ENCODE results near the gene PCDHGA9. TPM values are rescaled to one million over a fixed set of nuclear protein-coding genes. Genes with fewer than 3 reads are reported as not detected.
"Not testable (repeated sequence)": the region's sequence is repeated elsewhere in the genome, so short reads cannot be mapped to it uniquely, and the experiment has no call there.

The PCDHGA9 gene
- total RNA-seq, 1 experiment from 2014 or later, result 0.15 TPM

- ATAC-seq; POLR2A ChIA-PET; H3K27ac ChIP-seq (ENCODE audit: low read length); H3K4me3 ChIP-seq (ENCODE audit: low read depth in 2 of 2, low read length in 2 of 2); CTCF ChIA-PET; H3K9me3 ChIP-seq (ENCODE audit: control insufficient read depth, insufficient read depth, low read depth, low read length); H3K4me1 ChIP-seq (ENCODE audit: control insufficient read depth, insufficient read depth, low read length); intact Hi-C loops (cut with micrococcal nuclease; ENCODE audit: unreplicated experiment); BruUV-seq (replicated peaks); H3K36me3 ChIP-seq (ENCODE audit: control insufficient read depth, insufficient read depth, low read length); DNase-seq (ENCODE audit: low read depth, low spot score); H3K27me3 ChIP-seq (ENCODE audit: control insufficient read depth, insufficient read depth, low read length); in situ Hi-C loops (cut with HindIII; ENCODE audit: low pct_unique_long_range_greater_than_20kb, low sequenced_read_pairs): not testable (repeated sequence)
- peak; percentile 34 for TF ChIP-seq CTCF (IDR thresholded peaks at IDR 0.05)
Measured at GRCh38 chr5:141407790-141408505, 5.4 kb downstream of the PCDHGA9 start, which contains the start of gene PCDHGB6. Gene PCDHGB6, plus strand, starts transcription at chr5:141408021. Its CDS starts 182 bp downstream, at chr5:141408203.

GRCh38 chr5:141409598-141410306, 7.2 kb downstream of the PCDHGA9 start:
- no peaks in the 10 kb centered on the region for H3K9me3 ChIP-seq (ENCODE audit: control insufficient read depth, insufficient read depth, low read depth, low read length)
- H3K27me3 ChIP-seq (ENCODE audit: control insufficient read depth, insufficient read depth, low read length), result no peaks in the 10 kb centered on the region
- no peak for ATAC-seq
- H3K4me1 ChIP-seq (ENCODE audit: control insufficient read depth, insufficient read depth, low read length), result no peaks in the 10 kb centered on the region
- no peak overlapping the region for H3K4me3 ChIP-seq (ENCODE audit: low read depth in 2 of 2, low read length in 2 of 2)
- H3K27ac ChIP-seq (ENCODE audit: low read length), result no peak overlapping the region
- DNase-seq (ENCODE audit: low read depth, low spot score), result no peak
- in situ Hi-C loops (cut with HindIII; ENCODE audit: low pct_unique_long_range_greater_than_20kb, low sequenced_read_pairs), result no loop called here
- TF ChIP-seq REST (IDR thresholded peaks at IDR 0.05; ENCODE audit: insufficient read depth in 1 of 2, low read depth in 2 of 2, low read length in 1 of 2), result no peak
- no peak for TF ChIP-seq SIN3A (IDR thresholded peaks at IDR 0.05; ENCODE audit: borderline replicate concordance, insufficient read depth, low read depth, low read length)
- TF ChIP-seq TCF7L2 (IDR thresholded peaks at IDR 0.05; ENCODE audit: low read depth, low read length), result no peak
- no peak for TF ChIP-seq CTCF (IDR thresholded peaks at IDR 0.05)
- TF ChIP-seq POLR2AphosphoS5 (IDR thresholded peaks at IDR 0.05; ENCODE audit: low read depth, low read length), result no peak
- no TSS peak for BruUV-seq (replicated peaks)
- H3K36me3 ChIP-seq (ENCODE audit: control insufficient read depth, insufficient read depth, low read length), result no peaks in the 10 kb centered on the region
- intact Hi-C loops (cut with micrococcal nuclease; ENCODE audit: unreplicated experiment), result loop anchor here (5.0 to 10.0 kb wide), 2 partner anchors 45 to 187 kb away; partner anchors contain the start of genes PCDHB14 and PCDHGA5
- ChIA-PET CTCF (no interaction called here), POLR2A (no interaction called here)

Data from Panc1 (cell line).